GM20000 (cell line): ENCODE measurements around the gene STOM.

Experiments used
- DNase-seq: peaks from one replicate; pipeline ENCODE4 v3.0.0; 2012; ENCODE audit warnings: low spot score
- CTCF ChIP-seq: IDR thresholded peaks from 2 replicates; pipeline ENCODE4 v1.5.1; 2012; ENCODE audit warnings: mild to moderate bottlenecking, control low read depth; ENCODE audit errors: extremely low read depth, missing control alignments

The STOM gene

GRCh38 chr9:121371495-121372061 lies 1.5 kb upstream of the STOM start:
- no peak for TF ChIP-seq CTCF
- no peak for DNase-seq

GRCh38 chr9:121368745-121369144 lies 1.3 kb downstream of the STOM start:
- DNase-seq = no peak
- TF ChIP-seq CTCF = no peak

- DNase-seq = no peak
- no peak for TF ChIP-seq CTCF
These were observed 1.9 kb downstream of the STOM start for GRCh38 chr9:121368138-121368522.

- DNase-seq = no peak
- TF ChIP-seq CTCF = no peak
These were observed 2.5 kb downstream of the STOM start for GRCh38 chr9:121367306-121368137.

GRCh38 chr9:121366611-121367192 lies 3.3 kb downstream of the STOM start:
- DNase-seq = no peak
- no peak for TF ChIP-seq CTCF

- no peak for TF ChIP-seq CTCF
- no peak for DNase-seq
These were observed 4.5 kb downstream of the STOM start for GRCh38 chr9:121365564-121365963.

GRCh38 chr9:121364886-121365285 lies 5.2 kb downstream of the STOM start:
- no peak for TF ChIP-seq CTCF
- DNase-seq = no peak
